C1 segment of cervical spinal cord (tissue), 14 donors: ENCODE results near the gene FHIP2A.
"Not testable (repeated sequence)": the region's sequence is repeated elsewhere in the genome, so short reads cannot be mapped to it uniquely, and the experiment has no call there.

Experiments used
- DNase-seq, 14 donors: peaks; one replicate each; lab custom pipeline; 2025; lab: John Stamatoyannopoulos, UW

FHIP2A gene

DNA sequence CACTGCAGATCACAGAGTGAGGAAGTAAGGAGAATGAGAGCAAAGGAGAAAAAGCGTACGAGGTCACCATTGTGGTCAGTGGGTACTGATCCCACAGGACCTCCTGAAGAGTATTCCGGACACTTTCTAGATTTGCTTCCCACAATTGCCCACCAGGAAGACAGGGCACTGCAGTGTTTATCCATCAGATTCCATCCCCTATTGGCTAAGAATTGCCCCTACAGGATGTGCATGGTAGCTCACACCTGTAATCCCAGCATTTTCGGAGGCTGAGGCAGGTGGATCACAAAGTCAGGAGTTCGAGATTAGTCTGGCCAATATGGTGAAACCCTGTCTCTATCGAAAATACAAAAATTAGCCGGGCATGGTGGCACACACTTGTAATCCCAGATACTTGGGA is 5.3 kb upstream of the FHIP2A start:
- DNase-seq = no peak

DNA sequence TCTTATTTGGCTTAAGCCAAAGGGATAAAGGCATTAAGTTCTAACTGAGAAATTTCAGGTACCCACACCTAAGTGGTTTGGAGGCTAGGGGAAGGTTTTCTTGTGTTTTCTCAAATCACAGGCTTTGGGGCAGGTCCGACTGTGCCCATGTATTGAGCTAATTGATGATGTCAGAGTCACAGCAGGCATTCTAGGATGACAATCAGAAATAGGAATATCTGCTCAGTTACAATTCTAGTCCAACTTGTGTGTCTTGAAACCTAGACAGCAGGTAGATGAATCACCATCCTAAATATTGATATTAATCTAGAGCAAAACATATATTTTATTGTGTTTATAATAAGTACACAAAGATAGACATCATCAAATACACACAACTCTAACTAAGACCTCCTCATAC is 2.3 kb upstream of the FHIP2A start:
- no peak for DNase-seq

DNA sequence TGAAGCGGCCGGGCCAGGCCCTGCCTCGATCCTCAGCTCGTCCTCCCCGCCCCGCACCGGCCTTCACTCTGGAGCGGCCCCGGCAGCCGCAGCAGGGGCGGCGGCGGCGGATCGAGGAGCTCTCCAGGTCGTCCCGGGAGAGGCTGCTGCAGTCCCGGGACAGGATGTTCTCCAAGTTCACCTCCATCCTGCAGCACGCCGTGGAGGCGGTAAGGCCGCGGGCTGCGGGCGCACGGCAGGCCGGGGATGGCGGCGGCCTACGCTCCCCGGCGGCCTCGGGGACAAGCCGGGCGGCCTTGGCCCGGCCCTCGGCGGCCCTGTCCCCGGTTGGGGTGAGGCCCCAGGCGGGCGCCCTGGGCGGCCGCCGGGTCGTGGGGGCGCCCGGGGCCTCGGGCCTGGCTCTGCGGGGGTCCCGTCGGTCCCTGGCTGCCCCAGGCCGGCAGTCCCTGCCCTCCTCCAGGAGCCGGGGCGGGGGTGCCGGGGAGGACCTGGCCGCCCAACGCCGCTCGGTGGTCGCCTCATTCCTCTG is 399 bp downstream of the FHIP2A start:
- peak in 9 of 14 donors; percentile 47 to 71 (median 55) for DNase-seq

DNA sequence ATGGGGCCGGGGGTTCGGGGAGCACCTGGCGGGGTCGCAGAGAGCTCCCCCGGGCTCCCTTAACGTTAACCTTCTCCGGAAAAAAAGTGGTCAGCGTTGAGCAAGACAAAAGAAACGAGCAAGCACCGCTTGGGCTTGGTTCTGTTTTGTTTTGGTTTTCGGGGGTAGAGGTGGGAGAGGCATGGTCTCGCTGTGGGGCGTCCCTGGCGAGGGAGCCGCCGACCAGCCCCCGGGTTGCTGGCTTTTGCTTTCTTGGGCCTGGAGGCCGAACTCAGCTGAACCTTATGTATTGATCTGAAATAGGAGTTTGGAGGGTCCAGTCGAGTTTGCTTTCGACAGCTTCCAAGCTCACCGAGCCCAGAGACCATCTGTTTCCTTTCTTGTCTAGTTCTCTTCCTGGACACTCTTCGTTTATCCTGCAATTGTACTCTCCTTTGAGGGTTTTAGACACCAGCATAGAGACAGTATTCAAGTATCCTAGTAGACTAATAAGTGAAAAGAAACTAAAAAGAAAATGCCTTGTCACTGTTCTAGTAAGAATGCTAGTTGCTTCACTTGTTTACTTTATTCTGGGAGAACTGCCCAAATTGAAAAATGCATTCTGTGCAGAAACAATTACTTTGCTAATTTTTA is 980 bp downstream of the FHIP2A start:
- DNase-seq = peak in 12 of 14 donors; percentile 14 to 71 (median 46)

DNA sequence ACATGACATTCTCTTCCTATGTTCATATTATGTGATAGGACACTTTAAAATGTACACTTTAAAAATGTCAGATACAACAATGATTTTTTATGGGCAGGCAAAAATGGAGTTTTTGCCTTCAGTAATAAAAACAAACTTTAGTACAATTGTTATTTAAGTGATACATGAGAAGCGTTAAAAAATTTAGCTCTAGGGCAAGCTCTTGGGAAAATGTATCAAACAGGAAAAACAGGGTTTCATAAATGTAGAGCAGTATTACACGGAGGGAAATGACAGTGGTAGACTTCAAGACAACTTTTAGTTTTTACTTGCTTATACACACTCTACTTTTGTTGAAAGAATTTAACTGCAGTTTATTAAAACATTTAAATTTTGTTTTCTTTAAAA is 1.5 kb downstream of the FHIP2A start:
- DNase-seq = no peak

DNA sequence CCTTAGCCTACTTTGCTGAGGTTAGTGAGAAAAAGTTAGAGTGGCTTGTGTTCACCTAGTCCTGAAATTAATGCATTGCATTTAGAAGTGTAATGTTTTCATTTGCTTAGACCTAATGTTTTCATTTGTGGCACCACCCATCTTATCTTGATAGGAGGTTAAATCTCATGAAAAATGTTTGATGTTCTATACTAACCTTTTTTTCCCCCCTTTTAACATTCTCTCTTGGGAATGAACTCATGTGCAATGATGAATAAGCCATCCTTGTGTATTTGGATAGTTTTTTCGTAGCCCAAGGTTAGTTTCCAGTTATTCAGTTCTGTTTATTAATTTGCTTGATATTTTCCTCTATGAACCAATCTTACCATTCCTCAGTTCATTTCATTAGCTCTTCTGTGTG is 2.8 kb downstream of the FHIP2A start:
- DNase-seq = no peak

DNA sequence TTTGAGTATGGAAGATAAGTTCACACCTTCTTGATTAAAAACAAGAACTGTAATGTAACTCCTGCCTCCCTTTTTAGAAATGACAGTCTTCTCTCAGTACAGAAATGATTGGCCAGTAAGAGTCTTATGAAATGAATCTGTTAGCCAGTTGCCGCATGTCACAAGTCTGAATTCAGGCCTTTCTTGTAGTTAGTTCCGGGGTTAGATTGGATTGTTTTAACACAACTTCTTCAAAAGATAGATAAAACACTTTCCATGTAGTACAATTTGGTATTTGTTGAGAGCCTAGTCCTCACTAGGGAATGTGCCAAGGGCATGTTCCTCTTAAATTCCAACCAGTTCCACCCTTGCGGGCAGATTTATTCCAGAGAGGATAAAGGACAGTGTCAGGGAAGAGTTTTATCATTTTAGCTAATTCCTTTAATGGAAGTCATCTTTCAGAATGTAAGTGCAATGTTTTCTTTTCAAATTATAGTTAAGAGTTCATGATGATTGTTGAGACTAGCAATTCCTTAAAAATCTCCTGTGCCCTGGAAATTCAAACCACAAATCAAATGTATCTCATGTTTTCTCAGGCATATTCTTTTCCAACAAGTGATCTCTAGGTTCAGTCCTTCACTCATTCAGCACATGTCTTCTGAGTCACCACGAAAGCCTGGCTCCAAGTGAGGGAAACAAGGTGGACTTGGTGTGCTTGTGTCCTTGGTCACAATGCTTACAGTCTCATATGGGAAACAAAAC is 4.1 kb downstream of the FHIP2A start:
- no peak for DNase-seq

DNA sequence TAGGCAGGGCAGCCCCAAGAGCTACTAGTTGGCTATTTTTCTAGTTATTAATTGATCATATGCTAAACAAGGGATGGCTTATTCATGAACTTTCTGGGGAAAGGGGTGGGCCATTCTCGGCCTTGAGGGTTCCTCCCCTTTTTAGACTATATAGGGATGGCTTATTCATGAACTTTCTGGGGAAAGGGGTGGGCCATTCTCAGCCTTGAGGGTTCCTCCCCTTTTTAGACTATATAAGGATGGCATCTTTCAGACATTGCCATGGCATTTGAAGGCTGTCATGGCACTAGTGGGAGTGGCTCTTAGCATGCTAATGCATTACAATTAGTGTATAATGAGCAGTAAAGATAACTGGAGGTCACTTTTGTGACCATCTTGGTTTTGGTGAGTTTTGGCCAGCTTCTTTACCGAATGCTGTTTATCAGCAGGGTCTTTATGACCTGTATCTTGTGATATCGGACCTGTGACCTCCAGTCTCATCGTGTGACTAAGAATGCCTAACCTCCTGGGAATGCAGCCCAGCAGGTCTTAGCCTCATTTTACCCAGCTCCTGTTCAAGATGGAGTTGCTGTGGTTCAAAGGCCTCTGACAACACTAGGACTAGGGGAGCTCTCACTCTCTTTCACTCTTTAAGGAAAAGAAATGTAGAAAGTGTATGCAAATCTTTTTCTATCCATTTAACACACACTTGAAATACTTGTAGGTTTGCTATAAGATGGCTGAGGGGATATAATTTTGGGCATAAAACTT is 7.8 kb downstream of the FHIP2A start:
- DNase-seq = no peak

DNA sequence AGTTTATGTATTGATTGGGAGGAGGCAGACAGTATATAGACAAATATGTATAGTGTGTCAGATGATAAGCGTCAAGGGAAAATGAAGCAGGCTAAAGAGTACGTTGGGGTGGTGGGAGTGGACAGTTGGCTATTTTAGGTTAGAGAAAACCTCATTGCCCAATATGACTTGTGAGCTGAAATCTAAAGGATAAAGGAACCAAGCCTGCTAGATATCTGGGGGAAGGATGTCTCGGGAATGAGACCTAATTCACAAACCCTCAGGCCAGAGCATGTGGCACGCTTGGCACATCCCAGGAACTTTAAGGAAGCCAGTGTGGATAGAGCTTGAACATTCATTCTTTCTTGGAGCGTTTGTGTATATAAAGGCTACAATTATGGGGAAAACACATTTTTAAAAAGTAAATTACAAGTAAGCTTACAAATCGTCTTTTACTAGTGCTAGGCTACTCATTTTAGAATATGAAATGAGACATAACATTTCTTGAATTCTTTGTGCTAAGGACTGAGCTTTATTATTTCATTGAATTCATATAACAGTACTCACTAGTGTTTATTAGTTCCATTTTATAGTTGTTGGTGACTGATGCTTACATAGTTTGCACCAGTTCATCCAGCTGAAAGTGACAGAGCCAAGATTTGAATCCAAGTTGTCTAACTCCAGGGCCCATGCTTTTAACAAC is 9.7 kb downstream of the FHIP2A start:
- DNase-seq = no peak

DNA sequence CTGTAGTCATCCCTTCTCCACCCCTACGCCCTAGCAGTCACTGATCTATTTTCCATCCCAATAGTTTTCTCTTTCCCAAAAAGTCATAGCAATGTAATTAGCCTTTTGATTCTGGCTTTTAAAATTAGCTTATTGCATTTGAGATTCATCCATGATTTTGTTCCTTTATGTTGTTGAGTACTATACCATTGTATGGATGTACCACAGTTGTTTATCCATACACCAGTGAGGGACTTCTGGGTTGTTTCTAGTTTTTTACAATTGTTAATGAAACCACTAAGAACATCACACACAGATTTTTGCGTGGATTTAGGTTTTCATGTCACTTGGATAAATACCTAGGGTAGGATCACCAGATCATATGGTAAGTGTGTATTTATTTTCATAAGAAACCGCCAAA is 16.1 kb downstream of the FHIP2A start:
- no peak for DNase-seq

DNA sequence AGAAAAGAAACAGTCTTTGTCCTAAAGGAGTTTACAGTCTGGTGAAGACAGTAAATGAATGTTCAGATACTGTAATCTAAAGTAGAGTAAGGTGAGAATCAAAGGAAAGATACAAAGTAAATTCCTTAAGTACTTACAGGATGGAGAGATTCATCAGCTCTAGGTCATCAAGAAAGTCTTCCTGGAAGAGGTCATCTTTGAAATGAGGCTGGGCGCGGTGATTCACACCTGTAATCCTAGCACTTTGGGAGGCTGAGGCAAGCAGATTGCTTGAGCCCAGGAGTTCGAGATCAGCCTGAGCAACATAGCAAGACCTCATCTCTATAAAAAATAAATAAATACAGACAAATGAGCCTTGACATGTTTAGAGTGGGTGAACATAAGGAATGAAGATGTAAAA is 18.3 kb downstream of the FHIP2A start:
- no peak for DNase-seq

DNA sequence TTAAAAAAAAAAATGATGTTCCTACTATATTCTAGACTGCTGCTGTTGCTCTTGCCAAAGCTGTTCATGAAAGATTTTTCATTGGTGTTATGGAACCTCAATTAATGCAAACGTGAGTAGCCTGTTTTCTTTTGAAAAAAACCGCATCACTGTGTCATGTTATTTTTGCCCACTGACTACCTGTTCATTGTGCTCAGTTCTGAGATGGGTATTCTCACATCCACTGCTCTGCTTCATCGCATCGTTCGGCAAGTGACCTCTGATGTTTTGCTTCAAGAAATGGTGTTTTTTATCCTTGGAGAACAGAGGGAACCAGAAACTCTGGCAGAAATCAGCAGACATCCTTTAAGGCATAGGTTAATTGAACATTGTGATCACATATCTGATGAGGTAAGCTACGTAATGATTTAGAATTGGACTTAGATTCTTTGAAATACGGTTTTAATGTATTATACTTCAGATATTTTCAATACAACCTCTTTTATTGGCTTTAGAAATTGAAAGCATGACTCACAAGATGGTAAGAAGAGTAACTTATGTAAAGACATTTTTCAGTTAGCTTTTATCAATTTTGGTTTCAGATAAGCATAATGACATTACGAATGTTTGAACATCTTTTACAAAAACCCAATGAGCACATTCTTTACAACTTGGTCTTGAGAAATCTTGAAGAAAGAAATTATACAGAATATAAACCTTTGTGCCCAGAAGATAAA is 24.6 kb downstream of the FHIP2A start:
- no peak for DNase-seq

DNA sequence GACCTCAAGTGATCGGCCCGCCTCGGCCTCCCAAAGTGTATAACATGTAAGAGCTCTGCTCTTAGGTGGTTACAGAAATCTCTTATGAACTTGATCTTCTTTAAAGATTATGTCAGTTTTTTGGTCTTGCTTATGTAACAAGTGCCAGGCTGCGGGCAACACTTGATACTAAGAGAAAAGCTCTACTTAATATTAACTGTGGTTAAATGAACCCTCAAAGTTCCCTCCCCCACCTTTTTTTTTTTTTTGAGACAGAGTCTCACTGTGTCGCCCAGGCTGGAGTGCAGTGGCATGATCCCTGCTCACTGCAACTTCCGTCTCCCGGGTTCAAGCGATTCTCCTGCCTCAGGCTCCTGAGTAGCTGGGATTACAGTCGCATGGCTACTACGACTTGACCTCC is 25.9 kb downstream of the FHIP2A start:
- DNase-seq = not testable (repeated sequence)

DNA sequence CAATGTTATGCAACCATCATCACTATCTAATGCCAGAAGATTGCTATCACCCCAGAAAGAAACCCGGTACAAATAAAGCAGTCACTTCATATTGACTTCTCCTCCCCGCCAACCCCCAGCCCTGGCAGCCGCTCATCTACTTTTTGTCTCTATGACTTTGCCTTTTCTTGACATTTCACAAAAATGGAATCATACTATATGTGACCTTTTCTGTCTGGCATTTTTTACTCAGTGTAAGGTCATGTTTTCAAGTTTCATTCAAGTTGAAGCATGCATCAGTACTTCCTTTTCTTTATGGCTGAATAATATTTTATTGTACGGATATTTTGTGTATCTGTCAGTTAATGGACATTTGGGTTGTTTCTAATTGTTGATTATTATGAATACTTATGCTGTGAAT is 28.1 kb downstream of the FHIP2A start:
- no peak for DNase-seq

DNA sequence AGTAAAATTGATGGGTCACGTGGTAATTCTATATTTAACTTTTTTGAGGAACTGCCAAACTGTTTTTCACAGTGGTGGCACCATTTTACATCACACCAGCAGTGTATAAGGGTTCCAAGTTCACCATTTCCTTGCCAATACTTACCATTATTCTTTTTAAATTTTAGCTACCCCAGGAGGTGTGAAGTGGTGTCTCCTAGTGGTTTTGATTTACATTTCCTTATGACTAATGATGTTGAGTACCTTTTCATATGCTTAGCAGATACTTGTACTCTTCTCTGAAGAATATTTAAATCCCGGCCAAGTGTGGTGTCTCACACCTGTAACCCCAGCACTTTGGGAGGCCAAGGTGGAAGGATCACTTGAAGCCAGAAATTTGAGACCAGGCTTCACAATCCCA is 28.5 kb downstream of the FHIP2A start:
- no peak for DNase-seq

DNA sequence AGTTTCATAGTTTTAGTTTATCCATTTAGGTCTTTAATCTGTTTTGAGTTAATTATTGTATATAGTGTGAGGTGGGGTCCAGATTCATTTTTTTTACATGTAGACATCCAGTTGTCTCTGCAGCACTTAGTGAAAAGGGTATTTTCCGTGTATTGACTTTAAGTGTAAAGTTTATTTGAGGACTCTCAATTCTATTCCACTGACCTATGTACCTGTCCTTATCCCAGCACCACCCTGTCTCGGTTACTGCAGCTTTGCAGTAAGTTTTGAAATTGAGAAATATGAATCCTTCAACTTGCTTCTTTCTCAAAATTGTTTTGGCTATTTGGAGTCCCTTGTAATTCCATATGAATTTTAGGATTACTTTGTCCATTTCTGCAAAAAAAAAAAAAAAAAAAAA is 29.8 kb downstream of the FHIP2A start:
- DNase-seq = no peak

DNA sequence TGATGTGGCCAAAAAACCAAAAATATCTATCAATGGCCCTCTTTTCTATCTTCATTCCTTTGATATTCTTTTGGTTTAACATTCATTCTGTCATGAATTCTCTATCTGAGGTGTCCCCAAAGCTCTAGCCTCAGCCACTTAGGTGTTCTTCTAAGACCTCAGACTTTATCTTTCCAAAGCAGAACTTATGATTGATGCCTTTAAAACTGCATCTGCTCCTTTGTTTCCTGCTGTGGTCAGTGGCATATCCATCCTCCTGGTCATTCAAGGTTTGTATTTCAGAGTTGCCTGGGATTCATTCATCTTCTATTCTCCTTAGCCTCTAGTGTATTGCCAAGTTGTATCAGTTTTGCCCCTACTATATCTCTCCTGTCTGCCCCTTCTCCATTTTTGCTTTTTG is 30.6 kb downstream of the FHIP2A start:
- DNase-seq = no peak

DNA sequence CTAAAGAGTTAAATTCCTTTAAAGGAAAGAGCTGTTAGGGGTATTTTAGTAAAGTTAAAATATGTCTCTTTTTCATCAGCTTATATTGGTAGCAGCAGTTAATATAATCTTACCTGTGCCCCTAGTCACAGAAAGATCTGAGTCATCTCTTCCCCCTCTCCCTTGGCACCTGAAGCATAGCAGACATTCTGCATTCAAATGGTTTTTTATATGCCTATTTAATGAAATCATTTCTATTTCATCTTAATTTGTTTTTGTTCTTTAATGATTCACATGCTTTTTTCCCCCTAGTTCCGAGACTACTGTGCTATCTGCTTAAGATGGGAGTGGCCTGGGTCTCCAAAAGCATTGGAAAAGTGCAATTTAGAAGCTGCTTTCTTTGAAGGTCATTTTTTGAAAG is 33.3 kb downstream of the FHIP2A start:
- no peak for DNase-seq

DNA sequence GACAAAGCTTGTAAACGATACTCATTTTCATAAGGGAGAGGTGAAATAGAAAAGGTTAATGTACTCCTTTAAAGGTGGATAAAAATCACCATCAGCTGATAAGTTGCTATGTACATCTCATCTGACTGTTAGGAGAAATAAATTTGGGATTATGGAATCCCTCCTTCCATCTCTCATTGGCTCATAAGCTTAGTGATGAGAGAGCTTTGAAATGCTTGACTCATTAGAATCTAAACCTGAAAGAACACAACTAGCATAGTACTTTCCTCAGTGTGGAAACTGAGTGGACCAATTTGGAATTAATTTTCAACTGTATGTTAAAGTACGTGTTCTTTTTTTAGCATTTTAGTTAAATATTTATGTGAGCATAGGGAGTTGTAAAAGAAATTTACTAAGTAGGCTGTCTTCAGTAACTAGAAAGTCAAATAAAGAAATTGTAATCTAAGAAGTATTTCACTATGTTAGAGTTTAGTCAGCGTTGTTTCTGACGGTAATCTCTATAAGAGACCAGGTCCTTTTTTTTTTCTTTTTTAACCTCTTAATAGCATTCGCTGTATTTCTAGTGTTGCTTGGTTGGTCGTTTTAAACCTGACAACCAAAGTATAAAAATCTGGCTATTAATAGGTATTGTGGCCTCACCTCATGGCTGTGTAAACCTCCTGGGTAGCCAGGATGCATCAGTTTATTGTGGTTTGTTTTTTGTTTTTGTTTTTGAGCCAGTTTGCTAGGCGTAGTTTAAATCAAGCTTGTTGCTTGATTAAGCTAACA is 34.4 kb downstream of the FHIP2A start:
- no peak for DNase-seq

DNA sequence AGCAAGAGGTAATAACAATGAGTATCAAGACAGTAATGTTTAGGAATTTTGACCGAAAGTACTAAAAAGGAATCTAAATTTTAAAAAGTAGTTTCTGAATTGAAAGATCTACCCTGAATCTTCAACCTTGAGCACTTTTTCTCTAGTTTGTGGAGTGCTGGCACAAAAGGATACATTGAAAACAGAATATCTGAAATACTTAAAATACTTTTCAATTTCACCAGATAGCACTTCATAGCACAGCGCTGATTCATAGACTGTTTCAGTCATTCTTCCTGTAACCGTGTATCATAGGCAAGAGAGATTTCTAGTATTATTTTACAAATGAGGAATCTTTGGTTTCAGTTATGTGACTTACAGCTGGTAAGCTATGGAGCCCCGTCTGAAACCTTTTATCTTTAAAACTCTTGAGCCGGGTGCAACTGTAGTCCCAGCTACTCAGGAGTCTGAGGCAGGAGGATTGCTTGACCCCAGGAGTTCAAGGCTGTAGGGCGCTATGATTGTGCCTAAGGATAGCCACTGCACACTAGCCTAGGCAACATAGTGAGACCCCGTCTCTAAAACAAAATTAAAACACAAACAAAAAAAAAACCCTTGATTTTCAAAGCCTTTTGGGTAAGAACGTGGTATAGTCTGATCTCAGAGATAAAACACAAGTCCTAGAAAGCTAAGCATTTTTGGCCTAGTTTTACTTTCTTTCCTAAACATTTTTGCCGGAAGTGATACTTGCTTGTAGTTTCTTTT is 35.1 kb downstream of the FHIP2A start:
- no peak for DNase-seq
